Calu3 (cell line): ENCODE results near the gene TSSC4. TPM values are rescaled to one million over a fixed set of nuclear protein-coding genes. Genes with fewer than 3 reads are reported as not detected.

Experiments
- BruUV-seq: library from RNA; stranded (reverse); fragments of 400-500 nt; replicated peaks from 2 replicates; lab custom pipeline; 2021; lab: Mats Ljungman, UMichigan
- CTCF ChIA-PET: fragments of 300-600 bp; sonication (Branson Sonifier 250); formaldehyde crosslinking; loops from one replicate; lab custom pipeline; 2022; ENCODE audit warnings: antibody characterized with exemption; lab: Charles Lee
- DNase-seq: peaks from one replicate; pipeline ENCODE4 v3.0.0; 2022
- H3K27ac Mint-ChIP-seq: one replicate; pipeline ENCODE4 v1.8.0; 2022; ENCODE audit warnings: mixed read lengths; ENCODE audit not compliant: unreplicated experiment
- H3K27me3 Mint-ChIP-seq: one replicate; pipeline ENCODE4 v1.8.0; 2022; ENCODE audit warnings: mixed read lengths; ENCODE audit not compliant: unreplicated experiment
- H3K36me3 Mint-ChIP-seq: one replicate; pipeline ENCODE4 v1.8.0; 2022; ENCODE audit warnings: mild to moderate bottlenecking, moderate library complexity, mixed read lengths; ENCODE audit not compliant: insufficient read depth, unreplicated experiment
- H3K4me1 Mint-ChIP-seq: one replicate; pipeline ENCODE4 v1.8.0; 2022; ENCODE audit warnings: mild to moderate bottlenecking, low read depth, mixed read lengths; ENCODE audit not compliant: unreplicated experiment
- H3K4me3 Mint-ChIP-seq: one replicate; pipeline ENCODE4 v1.8.0; 2022; ENCODE audit warnings: mild to moderate bottlenecking, low read depth, moderate library complexity, mixed read lengths; ENCODE audit not compliant: unreplicated experiment
- H3K9me3 Mint-ChIP-seq: one replicate; pipeline ENCODE4 v1.8.0; 2022; ENCODE audit warnings: low read depth, mixed read lengths; ENCODE audit not compliant: unreplicated experiment
- CTCF ChIP-seq: fragments of 200-600 bp; IDR thresholded peaks from one replicate; pipeline ENCODE4 v1.8.0; 2022; ENCODE audit warnings: antibody characterized with exemption; ENCODE audit not compliant: unreplicated experiment
- intact Hi-C: fragments of 100-400 bp; cut with micrococcal nuclease; formaldehyde crosslinking; loops from one replicate; pipeline ENCODE4 v1.10.0; 2022; ENCODE audit not compliant: unreplicated experiment
- total RNA-seq: library from RNA; stranded (reverse); gene quantifications from 2 replicates; pipeline ENCODE4 v1.2.3, GENCODE V29; 2022

Gene TSSC4
- total RNA-seq, 1 experiment from 2014 or later = 49.4 TPM

- Mint-ChIP-seq H3K4me1 (no peaks in the 10 kb centered on the region), H3K27ac (no peak overlapping the region), H3K36me3 (no peaks in the 10 kb centered on the region), H3K27me3 (peaks cover 46% of the 10 kb centered on the region), H3K9me3 (no peaks in the 10 kb centered on the region), H3K4me3 (no peak overlapping the region)
- no peak for TF ChIP-seq CTCF
- BruUV-seq = no TSS peak
- no peak for DNase-seq
- CTCF ChIA-PET = no interaction called here
- intact Hi-C loops = no loop called here
Measured at GRCh38 chr11:2412323-2412722, 11.8 kb downstream of the TSSC4 start.

- peaks cover 31% of the 10 kb centered on the region for H3K27me3 Mint-ChIP-seq
- no peaks in the 10 kb centered on the region for H3K4me1 Mint-ChIP-seq
- CTCF ChIA-PET = interaction anchor here (0.6 kb wide), 1 partner anchor 40 kb away, joined by 3 read pairs; no protein-coding TSS in a partner anchor
- no peak for DNase-seq
- no peak overlapping the region for H3K27ac Mint-ChIP-seq
- H3K4me3 Mint-ChIP-seq = no peak overlapping the region
- H3K9me3 Mint-ChIP-seq = no peaks in the 10 kb centered on the region
- no peak for TF ChIP-seq CTCF
- intact Hi-C loops = no loop called here
- H3K36me3 Mint-ChIP-seq = no peaks in the 10 kb centered on the region
- no TSS peak for BruUV-seq
Measured at GRCh38 chr11:2413742-2414579, 13.4 kb downstream of the TSSC4 start.

- CTCF ChIA-PET = no interaction called here
- no peaks in the 10 kb centered on the region for H3K4me1 Mint-ChIP-seq
- H3K9me3 Mint-ChIP-seq = no peaks in the 10 kb centered on the region
- H3K27me3 Mint-ChIP-seq = peaks cover 24% of the 10 kb centered on the region
- no peak for DNase-seq
- intact Hi-C loops = no loop called here
- no peak overlapping the region for H3K27ac Mint-ChIP-seq
- no peak for TF ChIP-seq CTCF
- H3K36me3 Mint-ChIP-seq = no peaks in the 10 kb centered on the region
- no TSS peak for BruUV-seq
- H3K4me3 Mint-ChIP-seq = no peak overlapping the region
Measured at GRCh38 chr11:2414616-2415015, 14.1 kb downstream of the TSSC4 start.

- intact Hi-C loops = no loop called here
- CTCF ChIA-PET = no interaction called here
- Mint-ChIP-seq H3K27me3 (peaks cover 24% of the 10 kb centered on the region), H3K4me3 (no peak overlapping the region), H3K27ac (no peak overlapping the region), H3K36me3 (no peaks in the 10 kb centered on the region), H3K9me3 (no peaks in the 10 kb centered on the region), H3K4me1 (no peaks in the 10 kb centered on the region)
- no TSS peak for BruUV-seq
- no peak for DNase-seq
- TF ChIP-seq CTCF = no peak
Measured at GRCh38 chr11:2415171-2415570, 14.6 kb downstream of the TSSC4 start.
